HS-5 (cell line): ENCODE data around the gene AP3B1.
"Not testable (repeated sequence)": the region's sequence is repeated elsewhere in the genome, so short reads cannot be mapped to it uniquely, and the experiment has no call there.

Source experiments
- DNase-seq: peaks from one replicate; pipeline ENCODE4 v3.0.0-alpha.2; 2012; ENCODE audit warnings: low read depth

The AP3B1 gene

DNA sequence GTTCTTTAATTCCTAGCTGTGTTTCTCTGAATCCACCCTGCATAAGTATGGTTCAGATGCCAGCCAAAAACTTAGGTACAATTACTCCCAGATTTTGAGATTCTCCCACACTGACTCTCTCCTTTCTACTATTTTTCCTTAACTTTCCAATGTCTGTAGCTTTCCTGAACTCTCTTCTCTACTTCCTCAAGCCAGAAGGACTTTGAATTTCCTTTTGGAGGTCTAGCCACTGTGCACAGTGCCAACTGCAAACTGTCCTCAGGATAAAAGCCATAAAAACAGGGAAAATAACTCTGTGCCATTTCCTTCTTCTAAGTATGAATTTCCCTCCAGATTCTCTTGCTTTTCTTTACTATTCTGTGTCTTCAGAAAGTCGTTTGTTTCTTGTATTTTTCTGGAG lies 157.2 kb downstream of the AP3B1 start:
- no peak for DNase-seq

- no peak for DNase-seq
Measured at GRCh38 chr5:78133423-78133822, 161.1 kb downstream of the AP3B1 start.

GRCh38 chr5:78132507-78132906 lies 162.0 kb downstream of the AP3B1 start:
- no peak for DNase-seq

DNA sequence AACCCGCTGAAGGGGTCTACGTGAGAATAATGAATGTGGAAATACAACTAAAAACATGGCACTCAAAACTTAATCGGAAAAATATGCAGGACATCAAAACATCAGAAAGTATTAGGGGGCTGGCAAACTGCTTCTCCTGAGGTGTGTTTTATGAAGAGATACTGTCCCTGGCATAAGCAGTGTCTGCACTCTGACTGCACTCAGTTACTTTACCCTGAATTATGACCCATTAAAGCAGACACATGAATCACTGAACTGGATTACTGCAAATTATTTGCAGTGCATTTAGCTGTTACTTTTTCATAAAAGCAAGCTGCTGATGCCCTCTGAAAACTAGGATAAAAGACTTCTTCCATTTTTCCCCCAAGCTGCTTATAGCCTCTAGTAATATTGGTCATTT lies 164.9 kb downstream of the AP3B1 start:
- DNase-seq, result no peak

- no peak for DNase-seq
Measured at GRCh38 chr5:78127875-78128274, 166.6 kb downstream of the AP3B1 start.

DNA sequence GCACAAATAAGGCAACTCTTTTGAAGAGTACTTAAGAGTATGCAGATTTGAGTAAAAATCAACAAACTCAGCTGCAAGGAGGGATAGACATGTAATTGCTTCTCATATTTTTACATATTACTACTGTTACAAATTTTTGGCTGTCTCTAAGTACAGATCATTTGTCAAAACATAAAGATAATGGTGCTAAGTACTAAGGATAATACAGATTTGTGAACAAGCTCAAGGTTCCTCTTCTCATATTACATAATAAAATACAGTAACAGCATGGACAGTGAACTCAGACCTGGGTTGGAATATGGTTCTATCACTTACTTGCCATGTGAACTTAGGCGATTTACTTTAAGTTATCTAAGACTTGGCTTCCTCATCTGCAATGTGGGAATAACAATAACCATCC lies 168.0 kb downstream of the AP3B1 start:
- DNase-seq, result no peak

DNA sequence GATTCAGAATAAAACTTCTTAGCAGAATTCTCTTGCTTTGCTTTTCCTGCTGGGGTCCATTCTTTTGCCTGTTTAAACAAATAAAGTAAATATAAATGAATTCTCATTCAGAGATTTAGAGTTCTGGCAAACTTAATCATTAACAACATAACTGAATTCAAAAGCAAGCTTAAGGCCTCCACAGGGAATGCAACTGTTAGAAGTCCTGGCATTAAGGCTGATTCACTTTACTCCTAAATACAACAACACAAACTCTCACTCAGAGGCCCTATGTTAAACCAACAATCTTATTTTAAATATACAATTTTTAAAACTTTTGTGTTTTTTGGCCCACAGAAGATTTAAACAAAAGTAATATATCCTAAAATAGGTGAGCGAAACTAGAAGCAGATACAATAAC lies 178.3 kb downstream of the AP3B1 start:
- no peak for DNase-seq

- DNase-seq, result no peak
Measured at GRCh38 chr5:78113689-78114264, 180.7 kb downstream of the AP3B1 start.

- DNase-seq, result no peak
Measured at GRCh38 chr5:78112931-78113330, 181.6 kb downstream of the AP3B1 start.

DNA sequence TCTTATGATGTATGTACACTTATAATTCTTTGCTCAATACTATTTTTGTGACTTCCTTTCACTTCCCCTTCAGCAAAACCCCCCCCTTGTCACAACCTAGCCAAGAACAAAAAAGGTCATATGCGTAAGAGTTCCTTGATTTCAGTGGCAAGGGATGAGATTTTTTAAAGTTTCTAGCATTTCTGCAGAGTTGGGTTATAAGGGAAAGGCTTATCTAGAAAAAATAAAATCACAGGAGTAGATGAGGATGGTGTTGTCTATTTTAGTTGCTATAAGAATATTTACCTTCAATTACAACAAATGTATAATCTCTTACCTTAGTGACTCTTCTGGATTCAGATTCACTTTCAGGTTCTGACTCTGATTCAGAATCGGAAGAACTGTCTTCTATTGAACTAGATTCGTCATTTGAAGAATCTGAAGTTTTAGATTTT lies 184.6 kb downstream of the AP3B1 start:
- no peak for DNase-seq

GRCh38 chr5:78108564-78108963 lies 185.9 kb downstream of the AP3B1 start:
- DNase-seq, result no peak

- DNase-seq, result no peak
Measured at GRCh38 chr5:78103232-78103918, 191.1 kb downstream of the AP3B1 start.

- no peak for DNase-seq
Measured at GRCh38 chr5:78102500-78102899, 192.0 kb downstream of the AP3B1 start.

- DNase-seq, result no peak
Measured at GRCh38 chr5:78095125-78095524, 199.4 kb downstream of the AP3B1 start.

DNA sequence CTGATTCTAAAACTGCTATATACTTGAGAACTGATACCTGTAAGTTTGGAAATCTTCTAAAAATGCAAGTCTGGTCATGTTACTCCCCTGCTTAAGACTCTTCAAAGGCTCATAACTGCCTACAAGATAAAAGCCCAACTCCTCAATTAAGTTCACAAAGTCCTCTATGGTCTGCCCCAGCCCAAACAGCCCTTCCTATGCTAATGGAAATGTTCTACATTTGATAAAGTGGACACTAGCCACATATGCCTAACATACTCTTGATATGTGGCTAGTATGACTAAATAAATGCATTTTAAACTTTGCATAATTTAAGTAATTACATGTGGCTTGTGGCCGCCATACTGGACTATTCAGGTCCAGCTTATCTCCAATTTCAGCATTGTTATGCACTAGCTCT lies 204.5 kb downstream of the AP3B1 start:
- no peak for DNase-seq

- no peak for DNase-seq
Measured at GRCh38 chr5:78078858-78079257, 215.6 kb downstream of the AP3B1 start.

DNA sequence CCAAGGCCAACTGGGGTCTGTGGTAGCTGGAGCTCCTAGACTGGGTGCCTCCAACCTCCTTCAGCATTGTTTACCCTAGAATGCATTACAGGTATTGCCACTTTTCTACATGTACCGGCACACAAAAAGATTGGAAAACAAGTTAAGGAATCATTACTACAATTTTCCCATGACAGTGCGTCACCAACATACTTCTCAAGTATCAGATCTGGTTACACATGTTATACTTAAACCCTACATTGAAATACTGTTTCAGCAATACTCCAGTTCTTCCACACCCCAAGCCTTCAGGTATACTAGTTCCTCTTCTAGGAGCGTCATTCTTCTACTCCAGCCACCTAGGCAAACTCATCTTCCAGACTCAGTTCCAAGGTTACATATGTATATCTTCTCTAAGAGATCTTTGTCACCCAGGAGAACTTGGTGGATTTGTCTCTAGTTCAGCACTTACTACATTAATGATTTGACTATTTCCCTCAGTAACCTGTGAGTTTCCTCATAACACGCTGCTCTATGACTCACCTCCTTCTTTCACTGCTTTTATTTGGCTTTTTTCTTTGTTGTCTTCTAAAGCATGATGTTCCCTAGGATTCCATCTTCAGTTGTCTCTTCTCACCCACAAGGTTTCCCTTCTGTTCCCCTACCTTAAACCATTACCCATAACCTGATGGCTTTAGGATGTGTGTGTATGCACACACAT lies 217.0 kb downstream of the AP3B1 start:
- no peak for DNase-seq

DNA sequence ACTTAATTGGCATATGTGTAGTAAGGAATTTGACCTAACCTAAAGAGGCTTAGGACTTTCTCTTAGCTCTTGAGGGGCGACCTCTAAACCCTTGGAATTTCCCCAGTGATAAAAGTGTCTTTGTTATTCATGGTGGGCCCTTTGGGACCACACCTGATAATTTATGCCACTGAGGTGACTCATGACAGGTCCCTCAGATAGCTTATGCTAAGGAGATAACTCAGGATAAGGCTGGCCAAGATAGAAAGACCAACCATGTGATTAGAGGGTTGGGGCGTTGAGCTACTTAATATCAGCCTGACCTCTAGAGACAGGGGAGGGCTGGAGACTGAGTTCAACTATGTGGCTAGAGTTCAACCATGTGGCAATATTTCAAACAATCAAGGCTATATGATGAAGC lies 218.1 kb downstream of the AP3B1 start:
- no peak for DNase-seq

DNA sequence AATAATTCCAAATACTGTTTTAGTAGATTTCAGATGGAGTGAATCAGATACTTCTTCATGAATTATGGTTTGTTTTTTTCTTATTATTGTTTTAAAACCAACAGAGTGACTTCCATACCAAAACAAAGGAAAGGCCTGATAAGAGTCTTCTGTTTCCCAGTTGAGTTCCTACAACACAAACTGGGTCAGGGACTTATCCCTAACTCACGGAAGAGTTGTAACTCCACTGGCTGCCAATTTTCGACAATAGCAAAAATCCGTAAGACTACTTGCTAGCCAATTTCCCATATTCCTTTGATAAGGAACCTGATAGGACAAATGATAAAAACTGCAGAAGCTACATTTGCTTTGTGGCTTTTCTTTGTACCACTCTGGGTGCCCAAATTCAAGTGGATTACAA lies 219.2 kb downstream of the AP3B1 start:
- DNase-seq, result no peak

GRCh38 chr5:78070691-78071090 lies 223.8 kb downstream of the AP3B1 start:
- not testable (repeated sequence) for DNase-seq

- not testable (repeated sequence) for DNase-seq
Measured at GRCh38 chr5:78067581-78067980, 226.9 kb downstream of the AP3B1 start.

DNA sequence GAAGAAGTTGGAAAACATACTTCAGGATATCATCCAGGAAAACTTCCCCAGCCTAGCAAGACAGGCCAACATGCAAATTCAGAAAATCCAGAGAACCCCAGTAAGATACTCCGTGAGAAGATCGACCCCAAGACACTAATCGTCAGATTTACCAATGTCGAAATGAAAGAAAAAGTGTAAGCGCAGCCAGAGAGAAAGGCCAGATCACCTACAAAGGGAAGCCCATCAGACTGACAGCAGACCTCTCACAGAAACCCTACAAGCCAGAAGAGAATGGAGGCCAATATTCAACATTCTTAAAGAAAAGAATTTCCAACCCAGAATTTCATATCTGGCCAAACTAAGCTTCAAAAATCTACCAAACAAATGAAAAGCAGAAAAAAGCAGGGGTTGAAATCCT lies 227.8 kb downstream of the AP3B1 start:
- not testable (repeated sequence) for DNase-seq

GRCh38 chr5:78065663-78066062 lies 228.8 kb downstream of the AP3B1 start:
- DNase-seq, result no peak
